ENCODE data around the gene COG4.

The COG4 gene

DNA sequence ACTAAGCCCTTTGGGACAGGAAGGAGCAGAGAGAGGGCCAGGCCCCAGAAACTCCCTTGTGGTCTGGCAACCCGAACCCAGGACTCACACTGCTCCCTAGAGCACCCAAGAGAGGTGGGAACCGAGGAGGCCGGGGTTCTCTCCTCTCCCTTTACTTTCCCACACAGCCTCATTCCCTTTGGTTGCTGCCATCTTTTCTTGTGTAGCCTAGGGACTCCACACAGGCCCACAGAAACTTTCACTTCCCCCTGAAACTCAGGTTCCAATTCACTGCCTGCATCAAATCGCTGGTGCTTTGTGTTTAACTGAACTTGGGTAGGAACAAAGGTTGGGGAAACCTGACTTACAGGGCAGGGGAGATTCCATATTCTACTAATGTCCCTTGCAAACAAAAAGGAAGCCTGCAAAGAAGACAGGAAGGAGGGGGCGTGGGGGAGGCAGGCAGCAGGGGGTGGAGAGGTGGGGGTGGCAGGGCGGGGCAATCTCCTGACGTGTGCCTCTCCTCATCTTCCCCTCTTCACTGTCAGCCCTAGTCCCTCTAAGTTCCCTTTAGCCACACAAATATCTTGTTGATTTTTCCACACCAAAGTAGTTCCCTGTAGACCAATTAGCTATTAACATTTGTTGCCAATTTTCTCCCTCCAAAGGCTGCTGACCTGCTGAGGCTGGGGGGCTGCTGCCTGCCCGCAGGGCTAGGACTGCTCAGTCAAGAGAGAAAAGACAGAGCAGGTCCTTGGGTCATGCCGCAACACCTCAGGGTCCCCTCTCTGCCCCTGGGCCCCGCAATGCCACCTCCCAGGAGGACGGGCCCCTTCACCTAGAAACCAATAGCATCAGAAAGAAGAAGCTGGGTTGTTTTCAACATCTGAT, 92.5 kb downstream of the COG4 start:
- peak; percentile 79 for DNase-seq (ENCODE audit: low spot score)
- TF ChIP-seq, protein P1, sequence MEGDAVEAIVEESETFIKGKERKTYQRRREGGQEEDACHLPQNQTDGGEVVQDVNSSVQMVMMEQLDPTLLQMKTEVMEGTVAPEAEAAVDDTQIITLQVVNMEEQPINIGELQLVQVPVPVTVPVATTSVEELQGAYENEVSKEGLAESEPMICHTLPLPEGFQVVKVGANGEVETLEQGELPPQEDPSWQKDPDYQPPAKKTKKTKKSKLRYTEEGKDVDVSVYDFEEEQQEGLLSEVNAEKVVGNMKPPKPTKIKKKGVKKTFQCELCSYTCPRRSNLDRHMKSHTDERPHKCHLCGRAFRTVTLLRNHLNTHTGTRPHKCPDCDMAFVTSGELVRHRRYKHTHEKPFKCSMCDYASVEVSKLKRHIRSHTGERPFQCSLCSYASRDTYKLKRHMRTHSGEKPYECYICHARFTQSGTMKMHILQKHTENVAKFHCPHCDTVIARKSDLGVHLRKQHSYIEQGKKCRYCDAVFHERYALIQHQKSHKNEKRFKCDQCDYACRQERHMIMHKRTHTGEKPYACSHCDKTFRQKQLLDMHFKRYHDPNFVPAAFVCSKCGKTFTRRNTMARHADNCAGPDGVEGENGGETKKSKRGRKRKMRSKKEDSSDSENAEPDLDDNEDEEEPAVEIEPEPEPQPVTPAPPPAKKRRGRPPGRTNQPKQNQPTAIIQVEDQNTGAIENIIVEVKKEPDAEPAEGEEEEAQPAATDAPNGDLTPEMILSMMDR (IDR thresholded peaks at IDR 0.05; ENCODE audit: extremely low read depth, insufficient read depth, missing control alignments), result no peak
- in situ Hi-C loops (cut with MboI; ENCODE audit: low pct_unique_long_range_greater_than_20kb, low sequenced_read_pairs, unreplicated experiment), result no loop called here

Measured in GM13977 (cell line).